NCI-H1694 (cell line): ENCODE measurements around the gene MYBPH.

Source experiments
- DNase-seq: peaks from one replicate; lab custom pipeline; 2025; lab: John Stamatoyannopoulos, UW

MYBPH gene

GRCh38 chr1:203175237-203175826 is at the start of gene MYBPH:
TSS of gene MYBPH (minus strand) at chr1:203175826. CDS start at chr1:203175755, 71 bp downstream.
- no peak for DNase-seq

GRCh38 chr1:203225071-203225470 is 49.4 kb upstream of the MYBPH start:
- no peak for DNase-seq

- no peak for DNase-seq
Observed at GRCh38 chr1:203223012-203223775, 47.6 kb upstream of the MYBPH start.

GRCh38 chr1:203219934-203220333 is 44.3 kb upstream of the MYBPH start:
- DNase-seq, result no peak

- no peak for DNase-seq
Observed at GRCh38 chr1:203219171-203219570, 43.5 kb upstream of the MYBPH start.

GRCh38 chr1:203217668-203218067 is 42.0 kb upstream of the MYBPH start:
- no peak for DNase-seq

- no peak for DNase-seq
Observed at GRCh38 chr1:203217139-203217655, 41.6 kb upstream of the MYBPH start.

GRCh38 chr1:203216274-203217138 is 40.9 kb upstream of the MYBPH start:
- DNase-seq, result peak; percentile 85

GRCh38 chr1:203215573-203215972 is 39.9 kb upstream of the MYBPH start:
- no peak for DNase-seq

- DNase-seq, result no peak
Observed at GRCh38 chr1:203214871-203215270, 39.2 kb upstream of the MYBPH start.

- no peak for DNase-seq
Observed at GRCh38 chr1:203213126-203213525, 37.5 kb upstream of the MYBPH start.

- no peak for DNase-seq
Observed at GRCh38 chr1:203211812-203212211, 36.2 kb upstream of the MYBPH start.

- no peak for DNase-seq
Observed at GRCh38 chr1:203210988-203211387, 35.4 kb upstream of the MYBPH start.

GRCh38 chr1:203210350-203210749 is 34.7 kb upstream of the MYBPH start:
- DNase-seq, result no peak

GRCh38 chr1:203208181-203208580 is 32.6 kb upstream of the MYBPH start:
- DNase-seq, result no peak

- no peak for DNase-seq
Observed at GRCh38 chr1:203207751-203208150, 32.1 kb upstream of the MYBPH start.

- DNase-seq, result no peak
Observed at GRCh38 chr1:203206129-203206687, 30.6 kb upstream of the MYBPH start.

GRCh38 chr1:203204756-203205155 is 29.1 kb upstream of the MYBPH start:
- no peak for DNase-seq

- DNase-seq, result no peak
Observed at GRCh38 chr1:203202431-203203245, 27.0 kb upstream of the MYBPH start.

- no peak for DNase-seq
Observed at GRCh38 chr1:203201516-203202205, 26.0 kb upstream of the MYBPH start.

GRCh38 chr1:203200916-203201315 is 25.3 kb upstream of the MYBPH start:
- DNase-seq, result no peak
